22Rv1 (cell line): ENCODE results near the gene CFAP61.

Experiments used
- H3K27ac ChIP-seq: fragments of 450-650 bp; 2 replicates; pipeline ENCODE4 v1.5.1; 2017
- CTCF ChIP-seq: fragments of 450-650 bp; IDR thresholded peaks from 2 replicates; pipeline ENCODE4 v1.5.1; 2017; ENCODE audit warnings: mild to moderate bottlenecking
- ZFX ChIP-seq: fragments of 450-650 bp; IDR thresholded peaks from 2 replicates; pipeline ENCODE4 v1.6.1; 2017; ENCODE audit warnings: antibody characterized with exemption, borderline replicate concordance

CFAP61 gene

GRCh38 chr20:20201639-20202038 is 149.3 kb downstream of the CFAP61 start:
- H3K27ac ChIP-seq = no peak overlapping the region
- TF ChIP-seq ZFX (no peak), CTCF (no peak)

- no peak overlapping the region for H3K27ac ChIP-seq
- no peak for TF ChIP-seq ZFX
These were observed 150.4 kb downstream of the CFAP61 start for GRCh38 chr20:20202768-20203167.

GRCh38 chr20:20203784-20204183 is 151.5 kb downstream of the CFAP61 start:
- TF ChIP-seq CTCF = no peak
- TF ChIP-seq ZFX = no peak
- H3K27ac ChIP-seq = no peak overlapping the region

GRCh38 chr20:20204256-20204655 is 151.9 kb downstream of the CFAP61 start:
- TF ChIP-seq ZFX (no peak), CTCF (no peak)
- H3K27ac ChIP-seq = no peak overlapping the region

GRCh38 chr20:20205141-20205861 is 153.0 kb downstream of the CFAP61 start:
- H3K27ac ChIP-seq = no peak overlapping the region
- TF ChIP-seq ZFX = no peak
- TF ChIP-seq CTCF = no peak

- H3K27ac ChIP-seq = no peak overlapping the region
- TF ChIP-seq CTCF (no peak), ZFX (no peak)
These were observed 153.5 kb downstream of the CFAP61 start for GRCh38 chr20:20205862-20206236.

GRCh38 chr20:20206788-20207187 is 154.5 kb downstream of the CFAP61 start:
- H3K27ac ChIP-seq = no peak overlapping the region
- TF ChIP-seq CTCF = no peak
- no peak for TF ChIP-seq ZFX

GRCh38 chr20:20207291-20207690 is 155.0 kb downstream of the CFAP61 start:
- H3K27ac ChIP-seq = no peak overlapping the region
- TF ChIP-seq CTCF = no peak
- no peak for TF ChIP-seq ZFX
